HG03060 (cell line): ENCODE measurements around the gene SETD9.
A peak's percentile ranks its signal among the peaks of the same experiment; 100 is the strongest.

Experiments
- ATAC-seq: cut with Tn5 transposase; IDR thresholded peaks from one replicate; pipeline ENCODE4 v1.9.1; 2021; ENCODE audit warnings: low read depth, moderate number of reproducible peaks; ENCODE audit not compliant: unreplicated experiment

The SETD9 gene

GRCh38 chr5:56909294-56910209, at the start of gene SETD9:
TSS of gene SETD9 (plus strand) at chr5:56909596. CDS start at chr5:56909646, 50 bp downstream.
- peak; percentile 89 for ATAC-seq

GRCh38 chr5:56861893-56862485, 47.4 kb upstream of the SETD9 start:
- ATAC-seq: no peak

- ATAC-seq: no peak
Observed at GRCh38 chr5:56862909-56863308, 46.5 kb upstream of the SETD9 start.

GRCh38 chr5:56871777-56872176, 37.6 kb upstream of the SETD9 start:
- no peak for ATAC-seq

- ATAC-seq: no peak
Observed at GRCh38 chr5:56873056-56873455, 36.3 kb upstream of the SETD9 start.

GRCh38 chr5:56876327-56876726, 33.1 kb upstream of the SETD9 start:
- no peak for ATAC-seq

GRCh38 chr5:56881571-56881970, 27.8 kb upstream of the SETD9 start:
- ATAC-seq: no peak

GRCh38 chr5:56893251-56893951, 16.0 kb upstream of the SETD9 start:
- ATAC-seq: no peak

- no peak for ATAC-seq
Observed at GRCh38 chr5:56896763-56897162, 12.6 kb upstream of the SETD9 start.

GRCh38 chr5:56898213-56898612, 11.2 kb upstream of the SETD9 start:
- ATAC-seq: no peak

GRCh38 chr5:56900395-56900794, 9.0 kb upstream of the SETD9 start:
- no peak for ATAC-seq

GRCh38 chr5:56900858-56901578, 8.4 kb upstream of the SETD9 start:
- no peak for ATAC-seq

- no peak for ATAC-seq
Observed at GRCh38 chr5:56908942-56909293, 478 bp upstream of the SETD9 start.

GRCh38 chr5:56910210-56910965, 992 bp downstream of the SETD9 start:
- peak; percentile 14 for ATAC-seq

GRCh38 chr5:56913766-56914165, 4.4 kb downstream of the SETD9 start:
- no peak for ATAC-seq

GRCh38 chr5:56914678-56915077, 5.3 kb downstream of the SETD9 start:
- no peak for ATAC-seq

- ATAC-seq: no peak
Observed at GRCh38 chr5:56917534-56917933, 8.1 kb downstream of the SETD9 start.

- ATAC-seq: no peak
Observed at GRCh38 chr5:56918054-56918453, 8.7 kb downstream of the SETD9 start.

GRCh38 chr5:56919942-56920662, 10.7 kb downstream of the SETD9 start:
- no peak for ATAC-seq
